SK-N-SH (cell line): ENCODE measurements around the gene OCA2. TPM values are rescaled to one million over a fixed set of nuclear protein-coding genes. Genes with fewer than 3 reads are reported as not detected.

ENCODE experiments used
- CTCF ChIA-PET: fragments of 300-600, 350-600 bp; formaldehyde crosslinking; extraction: SDS; loops from one replicate; lab custom pipeline; 2021; lab: Yijun Ruan, JAX
- POLR2A ChIA-PET: fragments of 350-600 bp; sonication (Branson Sonifier 250); formaldehyde crosslinking; extraction: SDS; loops from one replicate; lab custom pipeline; 2020; ENCODE audit warnings: antibody characterized with exemption, inconsistent platforms; lab: Yijun Ruan, JAX
- DNase-seq: peaks from one replicate; pipeline ENCODE4 v3.0.0; 2012
- H2AFZ ChIP-seq: fragments of 200-600 bp; sonication (generic); 2 replicates; pipeline ENCODE4 v1.8.1; 2016; ENCODE audit warnings: antibody characterized with exemption, mild to moderate bottlenecking, low read depth
- H3F3A ChIP-seq: fragments of 200-600 bp; sonication (generic); replicated peaks from 2 replicates; pipeline ENCODE3; 2016; ENCODE audit warnings: antibody characterized with exemption, mild to moderate bottlenecking; ENCODE audit not compliant: insufficient read depth
- H3K27ac ChIP-seq, 2 experiments: fragments of 200-500 bp in 1 of 2; fragments of 200-600 bp in 1 of 2; sonication (Bioruptor generic) in 1 of 2; sonication (generic), shearing (Covaris generic) in 1 of 2; 2 replicates each; pipeline versions ENCODE4 v1.5.1 to v1.6.1; 2014 to 2016; ENCODE audit warnings: low read depth in 2 of 2, inconsistent platforms in 1 of 2, low read length in 1 of 2, mild to moderate bottlenecking in 1 of 2, mixed read lengths in 1 of 2
- H3K27me3 ChIP-seq: fragments of 200-600 bp; sonication (generic), shearing (Covaris generic); 2 replicates; pipeline ENCODE4 v1.6.1; 2016; ENCODE audit warnings: mixed run types; ENCODE audit not compliant: insufficient read depth
- H3K36me3 ChIP-seq, 2 experiments: fragments of 200-500 bp in 1 of 2; fragments of 200-600 bp in 1 of 2; sonication (Bioruptor generic) in 1 of 2; sonication (generic) in 1 of 2; replicated peaks in 1 of 2; 2 replicates each; pipeline versions ENCODE3 to v1.5.1; 2014 to 2016; ENCODE audit warnings: low read length in 1 of 2, mild to moderate bottlenecking in 1 of 2; ENCODE audit not compliant: insufficient read depth in 2 of 2, control insufficient read depth in 1 of 2
- H3K4me1 ChIP-seq, 2 experiments: fragments of 200-500 bp in 1 of 2; fragments of 200-600 bp in 1 of 2; sonication (Bioruptor generic) in 1 of 2; sonication (generic), shearing (Covaris generic) in 1 of 2; 2 replicates each; pipeline versions ENCODE4 v1.5.1 to v1.6.1; 2014 to 2016; ENCODE audit warnings: low read depth in 1 of 2, low read length in 1 of 2, mixed run types in 1 of 2; ENCODE audit not compliant: insufficient read depth in 2 of 2, control insufficient read depth in 1 of 2
- H3K4me2 ChIP-seq: fragments of 200-600 bp; sonication (generic), shearing (Covaris generic); 2 replicates; pipeline ENCODE4 v1.6.1; 2017; ENCODE audit warnings: mixed run types
- H3K4me3 ChIP-seq, 2 experiments: fragments of 200-500 bp in 1 of 2; fragments of 200-600 bp in 1 of 2; sonication (Bioruptor generic) in 1 of 2; sonication (generic), shearing (Covaris generic) in 1 of 2; 2 replicates each; pipeline versions ENCODE4 v1.5.1 to v1.8.1; 2014 to 2016; ENCODE audit warnings: low read depth in 2 of 2, inconsistent platforms in 1 of 2, low read length in 1 of 2, mild to moderate bottlenecking in 1 of 2, mixed read lengths in 1 of 2, moderate library complexity in 1 of 2
- H3K79me2 ChIP-seq: fragments of 200-600 bp; sonication (generic); 2 replicates; pipeline ENCODE4 v1.8.1; 2017; ENCODE audit warnings: mild to moderate bottlenecking; ENCODE audit not compliant: insufficient read depth
- H3K9ac ChIP-seq: fragments of 200-600 bp; sonication (generic); 2 replicates; pipeline ENCODE4 v1.6.1; 2017; ENCODE audit warnings: mixed run types
- H3K9me2 ChIP-seq: fragments of 200-600 bp; sonication (generic); 2 replicates; pipeline ENCODE4 v1.6.1; 2017; ENCODE audit warnings: mixed run types
- H3K9me3 ChIP-seq: fragments of 200-600 bp; sonication (generic); 2 replicates; pipeline ENCODE4 v1.6.1; 2017; ENCODE audit warnings: mixed run types, mild to moderate bottlenecking, moderate library complexity
- H4K20me1 ChIP-seq: fragments of 200-600 bp; sonication (generic); 2 replicates; pipeline ENCODE4 v1.6.1; 2017; ENCODE audit warnings: mild to moderate bottlenecking, mixed run types; ENCODE audit not compliant: insufficient read depth
- EP300 ChIP-seq, 2 experiments: IDR thresholded peaks; 2 replicates each; pipeline versions ENCODE4 v1.4.0 to v1.6.1; 2012; ENCODE audit warnings: borderline replicate concordance in 1 of 2, low read depth in 1 of 2, low read length in 1 of 2
- EZH2phosphoT487 ChIP-seq: fragments of 200-600 bp; sonication (generic); IDR thresholded peaks from 2 replicates; pipeline ENCODE4 v1.6.1; 2017; ENCODE audit warnings: low read depth, mixed run types, mild to moderate bottlenecking, antibody characterized with exemption, moderate library complexity, borderline replicate concordance
- FOXM1 ChIP-seq: IDR thresholded peaks from 2 replicates; pipeline ENCODE4 v1.4.0; 2012; ENCODE audit warnings: low read depth, mild to moderate bottlenecking
- JUND ChIP-seq: IDR thresholded peaks from 2 replicates; pipeline ENCODE4 v1.4.0; 2012
- MEF2A ChIP-seq: IDR thresholded peaks from 2 replicates; pipeline ENCODE4 v1.4.0; 2012; ENCODE audit warnings: low read depth, borderline replicate concordance
- NRF1 ChIP-seq: IDR thresholded peaks from 2 replicates; pipeline ENCODE4 v1.6.1; 2012; ENCODE audit warnings: low read depth, mild to moderate bottlenecking, low read length
- RAD21 ChIP-seq: IDR thresholded peaks from 2 replicates; pipeline ENCODE4 v1.6.1; 2012; ENCODE audit warnings: mild to moderate bottlenecking, low read length
- TAF1 ChIP-seq: IDR thresholded peaks from 2 replicates; pipeline ENCODE4 v1.6.1; 2012; ENCODE audit warnings: low read depth, mild to moderate bottlenecking, low read length, moderate library complexity, borderline replicate concordance
- TCF12 ChIP-seq: IDR thresholded peaks from 2 replicates; pipeline ENCODE4 v1.4.0; 2012
- USF2 ChIP-seq: fragments of 150-350 bp; IDR thresholded peaks from 2 replicates; pipeline ENCODE4 v1.6.1; 2017; ENCODE audit warnings: antibody characterized with exemption, low read length, low read depth, borderline replicate concordance
- WGBS: methylation state at CpG from one replicate; pipeline ENCODE4 v1.1.6; 2017; ENCODE audit warnings: low lambda C conversion rate; 5-methylcytosine and 5-hydroxymethylcytosine counted together
- polyA plus RNA-seq, 3 experiments: library from polyadenylated mRNA; depleted of rRNA; stranded (reverse); fragments of >200 nt; gene quantifications; 2 replicates each; pipeline ENCODE4 v1.2.3, GENCODE V29; 2012
- TF ChIP-seq, protein P1 (sequence below): fragments of 150-350 bp; IDR thresholded peaks from 2 replicates; pipeline ENCODE4 v1.6.1; 2016; ENCODE audit warnings: mild to moderate bottlenecking, low read depth, low read length

Gene OCA2
- polyA plus RNA-seq, 1 of the 3 experiments (the other 2 are of a cell fraction): 0.16 TPM

GRCh38 chr15:28110481-28110881 lies 11.4 kb upstream of the OCA2 start (continued):
- no peak for TF ChIP-seq EZH2phosphoT487
- no peak for TF ChIP-seq USF2
- TF ChIP-seq MEF2A: no peak
- TF ChIP-seq, protein P1, sequence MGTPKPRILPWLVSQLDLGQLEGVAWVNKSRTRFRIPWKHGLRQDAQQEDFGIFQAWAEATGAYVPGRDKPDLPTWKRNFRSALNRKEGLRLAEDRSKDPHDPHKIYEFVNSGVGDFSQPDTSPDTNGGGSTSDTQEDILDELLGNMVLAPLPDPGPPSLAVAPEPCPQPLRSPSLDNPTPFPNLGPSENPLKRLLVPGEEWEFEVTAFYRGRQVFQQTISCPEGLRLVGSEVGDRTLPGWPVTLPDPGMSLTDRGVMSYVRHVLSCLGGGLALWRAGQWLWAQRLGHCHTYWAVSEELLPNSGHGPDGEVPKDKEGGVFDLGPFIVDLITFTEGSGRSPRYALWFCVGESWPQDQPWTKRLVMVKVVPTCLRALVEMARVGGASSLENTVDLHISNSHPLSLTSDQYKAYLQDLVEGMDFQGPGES: no peak

DNA sequence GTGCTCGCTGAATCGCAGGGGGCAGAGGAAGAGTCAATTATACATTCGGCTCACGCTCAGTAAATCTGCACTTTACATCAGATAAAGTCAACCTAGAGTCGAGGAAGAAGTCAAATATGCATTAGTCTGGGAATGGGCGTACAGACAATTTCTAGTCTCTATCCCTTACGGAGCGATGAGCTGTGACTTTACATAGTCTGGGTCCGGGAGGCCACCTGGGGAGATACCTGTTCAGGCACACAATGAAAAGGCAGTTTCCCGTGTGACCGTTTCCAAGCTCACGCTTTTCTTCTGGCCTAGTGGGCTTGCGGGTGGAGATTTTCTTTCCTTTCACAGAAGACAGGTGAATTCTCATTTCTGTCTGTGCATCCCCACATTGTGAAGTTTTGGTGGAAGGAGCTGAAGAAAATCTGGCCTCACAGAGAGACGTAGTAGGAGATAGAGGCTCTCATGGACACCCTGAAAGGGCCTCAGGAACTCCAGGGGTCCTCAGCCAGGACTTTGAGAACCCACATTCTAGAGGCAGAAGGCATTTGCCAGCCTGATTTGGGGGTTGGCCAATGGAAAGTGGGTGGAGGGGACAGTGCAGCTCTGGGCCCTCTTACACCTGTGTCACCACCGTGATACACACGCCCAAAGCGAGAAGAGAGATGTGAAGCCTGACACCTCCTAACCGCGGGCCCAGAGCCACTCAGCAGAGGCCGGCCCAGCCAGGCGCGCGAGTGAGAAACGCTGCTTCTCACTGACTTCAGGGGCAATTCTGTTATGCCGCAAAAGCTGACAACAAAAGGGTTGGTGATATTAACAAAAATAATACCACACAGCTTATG lies 10.7 kb upstream of the OCA2 start:
- POLR2A ChIA-PET: no interaction called here
- Histone ChIP-seq H3K9ac (no peak overlapping the region), H3K36me3 (peaks cover 8 to 41% of the 10 kb centered on the region in 2 experiments), H3K9me3 (no peaks in the 10 kb centered on the region), H3K27ac (no peak overlapping the region), H4K20me1 (no peaks in the 10 kb centered on the region), H3K4me1 (no peaks in the 10 kb centered on the region; a peak in 1 of 4 replicates), H3K79me2 (no peaks in the 10 kb centered on the region), H3K9me2 (no peaks in the 10 kb centered on the region), H3F3A (peaks cover 4% of the 10 kb centered on the region), H3K4me3 (no peak overlapping the region), H2AFZ (no peak overlapping the region), H3K27me3 (no peaks in the 10 kb centered on the region), H3K4me2 (no peak overlapping the region)
- no peak for DNase-seq
- 91% methylated on average over 25 of the region's 25 CpGs for WGBS
- TF ChIP-seq USF2: no peak
- no peak for TF ChIP-seq TAF1
- no peak for TF ChIP-seq TCF12
- no peak for TF ChIP-seq RAD21
- no peak for TF ChIP-seq JUND
- TF ChIP-seq FOXM1: no peak
- TF ChIP-seq EP300 (IDR thresholded peaks at IDR 0.05; ENCODE audit: borderline replicate concordance in 1 of 2, low read depth in 1 of 2, low read length in 1 of 2): no peak
- TF ChIP-seq NRF1: no peak
- TF ChIP-seq MEF2A: no peak
- CTCF ChIA-PET: interaction anchor here (0.7 to 3.1 kb wide), 4 partner anchors 11 to 1219 kb away, joined by 3 to 13 read pairs (median 8); partner anchors contain the start of gene OCA2
